ENCODE measurements around the gene AUTS2.

AUTS2 gene

GRCh38 chr7:69889976-69890351, 291.7 kb downstream of the AUTS2 start:
- Histone ChIP-seq H3K27ac (replicated peaks) (no peak overlapping the region), H3K4me3 (replicated peaks; ENCODE audit: insufficient read depth, low read length) (no peak overlapping the region), H3K27me3 (ENCODE audit: insufficient read depth, poor library complexity, severe bottlenecking) (no peaks in the 10 kb centered on the region)
- no peak for TF ChIP-seq REST (IDR thresholded peaks at IDR 0.05; ENCODE audit: insufficient replicate concordance, low read depth)
- TF ChIP-seq SPI1 (IDR thresholded peaks at IDR 0.05; ENCODE audit: borderline replicate concordance, low read depth) = no peak
- TF ChIP-seq CTCF (IDR thresholded peaks at IDR 0.05; ENCODE audit: insufficient read depth, low read length) = no peak
- no peak for TF ChIP-seq POLR2AphosphoS5 (IDR thresholded peaks at IDR 0.05; ENCODE audit: low read depth)
- no peak for TF ChIP-seq GABPA (IDR thresholded peaks at IDR 0.05; ENCODE audit: low read depth)
- DNase-seq (ENCODE audit: low read depth in 1 of 2, low spot score in 1 of 2) = no peak

GRCh38 chr7:69892790-69893189, 294.5 kb downstream of the AUTS2 start:
- Histone ChIP-seq H3K27ac (replicated peaks) (no peak overlapping the region), H3K4me3 (replicated peaks; ENCODE audit: insufficient read depth, low read length) (no peak overlapping the region), H3K27me3 (ENCODE audit: insufficient read depth, poor library complexity, severe bottlenecking) (no peaks in the 10 kb centered on the region)
- no peak for DNase-seq (ENCODE audit: low read depth in 1 of 2, low spot score in 1 of 2)
- TF ChIP-seq SPI1 (IDR thresholded peaks at IDR 0.05; ENCODE audit: borderline replicate concordance, low read depth) (no peak), GABPA (IDR thresholded peaks at IDR 0.05; ENCODE audit: low read depth) (no peak), CTCF (IDR thresholded peaks at IDR 0.05; ENCODE audit: insufficient read depth, low read length) (no peak), REST (IDR thresholded peaks at IDR 0.05; ENCODE audit: insufficient replicate concordance, low read depth) (no peak), POLR2AphosphoS5 (IDR thresholded peaks at IDR 0.05; ENCODE audit: low read depth) (no peak)

- no peak for DNase-seq (ENCODE audit: low read depth in 1 of 2, low spot score in 1 of 2)
- no peak overlapping the region for H3K4me3 ChIP-seq (replicated peaks; ENCODE audit: insufficient read depth, low read length)
- TF ChIP-seq POLR2AphosphoS5 (IDR thresholded peaks at IDR 0.05; ENCODE audit: low read depth) (no peak), CTCF (IDR thresholded peaks at IDR 0.05; ENCODE audit: insufficient read depth, low read length) (no peak), SPI1 (IDR thresholded peaks at IDR 0.05; ENCODE audit: borderline replicate concordance, low read depth) (no peak), GABPA (IDR thresholded peaks at IDR 0.05; ENCODE audit: low read depth) (no peak), REST (IDR thresholded peaks at IDR 0.05; ENCODE audit: insufficient replicate concordance, low read depth) (no peak)
- H3K27ac ChIP-seq (replicated peaks) = no peak overlapping the region
- H3K27me3 ChIP-seq (ENCODE audit: insufficient read depth, poor library complexity, severe bottlenecking) = no peaks in the 10 kb centered on the region
Observed at GRCh38 chr7:69893906-69894305, 295.6 kb downstream of the AUTS2 start.

All from HL-60 (cell line).